CD4-positive, alpha-beta T cell treated with Interleukin-21 for 1 hour (primary cell): ENCODE data around the gene NXN.
"Not testable (repeated sequence)": the region's sequence is repeated elsewhere in the genome, so short reads cannot be mapped to it uniquely, and the experiment has no call there.

Experiments used
- DNase-seq: peaks from one replicate; pipeline ENCODE4 v3.0.0-alpha.2; 2020

The NXN gene

DNA sequence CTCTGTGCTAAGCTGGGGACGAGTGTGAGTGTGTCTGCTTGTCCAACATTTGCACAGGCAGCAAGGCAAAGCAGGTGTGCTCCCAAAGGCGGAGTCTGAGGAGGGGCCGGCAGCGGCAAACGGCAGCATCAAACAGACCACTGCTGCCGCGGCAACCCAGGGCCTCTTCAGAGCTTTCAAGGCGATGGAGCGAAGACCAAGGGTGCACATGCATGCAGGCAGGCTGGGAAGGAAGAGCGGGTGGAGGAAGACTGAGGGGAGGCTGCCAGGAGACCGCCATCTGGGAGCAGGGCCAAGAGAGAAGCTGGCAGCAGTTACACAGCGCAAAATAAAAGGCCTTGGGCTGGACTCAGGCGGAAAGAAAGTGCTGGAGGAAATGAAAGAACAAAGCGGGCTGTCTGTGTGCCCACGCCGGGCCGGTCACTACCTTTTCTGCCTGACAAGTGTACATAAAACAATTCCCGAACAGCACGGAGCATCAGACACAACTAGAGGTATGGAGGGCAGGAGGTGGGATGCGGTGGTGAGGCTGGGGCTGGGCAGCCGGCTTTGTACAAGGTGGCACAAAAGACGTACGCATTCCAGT lies 25.9 kb upstream of the NXN start:
- no peak for DNase-seq

DNA sequence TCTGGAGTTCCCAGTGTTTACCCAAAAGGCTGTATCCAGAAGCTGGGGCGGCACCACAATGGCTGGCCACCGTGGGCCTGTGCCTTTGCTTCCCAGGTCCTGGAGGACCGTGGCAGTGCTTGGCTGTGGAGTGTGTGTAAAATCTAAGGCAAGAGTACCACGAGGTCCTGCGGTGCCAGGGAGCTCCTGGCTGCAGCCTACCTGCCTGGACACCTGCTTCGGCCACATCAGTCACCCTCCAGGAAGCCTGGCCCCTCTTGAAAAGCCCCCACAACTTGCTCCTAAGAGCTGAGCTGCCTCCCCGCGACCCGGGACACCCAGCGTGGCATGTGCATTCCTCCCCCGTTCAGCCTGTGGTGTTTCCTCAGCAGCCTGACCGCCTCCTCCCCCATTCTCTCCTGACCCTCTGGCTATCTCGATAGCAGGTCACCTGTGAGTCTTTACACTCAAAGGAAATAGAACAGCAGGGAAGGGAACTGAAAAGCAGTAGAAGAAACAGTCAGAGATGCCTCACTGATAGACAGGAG lies 25.3 kb upstream of the NXN start:
- DNase-seq: no peak

GRCh38 chr17:1003972-1004768 lies 24.6 kb upstream of the NXN start:
- DNase-seq: no peak

DNA sequence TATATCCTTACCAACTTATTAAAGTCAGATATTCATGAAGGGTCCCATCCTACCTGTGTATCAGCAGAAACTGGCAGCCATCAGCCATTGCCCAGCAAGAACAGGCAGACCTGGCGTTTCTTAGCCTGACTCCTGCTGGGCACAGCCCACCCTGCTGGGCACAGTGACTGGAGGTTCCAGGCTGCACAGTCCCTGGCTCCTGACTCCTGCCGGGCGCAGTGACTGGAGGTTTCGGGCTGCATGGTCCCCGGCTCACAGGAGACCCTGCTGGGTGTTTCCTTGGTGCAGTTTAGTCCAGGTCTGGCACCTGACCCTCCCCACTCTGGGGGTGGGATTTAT lies 24.0 kb upstream of the NXN start:
- no peak for DNase-seq

- DNase-seq: no peak
Observed at GRCh38 chr17:1002771-1003555, 23.4 kb upstream of the NXN start.

DNA sequence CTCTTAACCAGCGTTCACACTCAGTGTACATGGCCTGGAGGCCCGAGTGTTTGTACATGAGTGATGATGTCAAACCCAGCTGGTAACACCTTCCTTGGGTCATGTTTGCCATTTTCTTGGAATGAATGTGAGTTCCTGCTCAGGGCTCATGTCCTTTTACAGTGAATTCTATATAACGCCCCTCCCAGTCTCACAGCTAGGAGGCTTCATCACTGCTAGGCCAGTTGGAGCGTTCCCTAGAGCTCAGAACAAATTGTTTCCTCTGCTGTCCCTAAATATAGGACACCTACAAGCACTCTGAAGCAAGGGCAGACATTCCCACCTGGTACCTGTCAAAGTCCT lies 22.8 kb upstream of the NXN start:
- DNase-seq: no peak

GRCh38 chr17:1001640-1002411 lies 22.2 kb upstream of the NXN start:
- DNase-seq: no peak

DNA sequence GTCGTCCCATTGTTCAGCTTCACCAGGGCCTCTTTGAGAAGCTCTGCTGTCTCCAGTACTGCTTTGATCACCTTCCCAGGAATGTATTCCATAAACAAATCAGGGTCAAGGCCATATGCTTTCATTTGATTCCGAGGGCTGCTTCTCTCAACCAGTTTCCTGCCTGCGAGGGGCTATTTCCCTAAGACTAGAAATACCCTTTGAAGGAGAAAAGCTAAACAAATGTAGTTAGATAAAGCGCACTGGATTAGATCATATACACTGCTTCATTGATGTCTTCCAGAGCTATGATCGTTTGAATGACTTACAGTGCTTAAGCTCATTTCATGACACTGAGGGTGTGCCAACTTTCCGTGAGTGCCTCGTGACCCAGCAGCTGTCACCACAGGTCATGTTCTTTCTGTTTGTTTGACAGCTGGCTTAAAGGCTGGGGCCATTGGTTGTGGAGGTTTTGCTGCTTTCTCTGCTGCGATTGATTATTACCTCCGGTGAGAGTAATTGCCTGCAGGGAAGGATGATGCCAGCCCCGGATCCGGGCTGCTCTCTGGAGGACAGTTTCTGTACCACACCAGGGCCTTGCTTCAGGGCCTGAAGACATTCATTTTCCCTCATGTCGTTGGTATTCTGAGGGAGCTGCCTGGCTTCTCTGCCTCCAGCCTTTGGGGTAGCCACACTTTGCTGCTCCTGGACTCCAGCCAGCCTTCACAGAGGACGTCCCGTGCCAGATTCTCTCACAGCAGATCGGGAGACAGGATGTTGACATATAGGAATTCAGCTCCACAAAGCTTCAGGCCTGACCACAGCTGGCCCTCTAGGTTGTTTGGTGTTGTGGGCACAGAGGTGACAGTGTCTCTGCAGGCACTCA lies 21.3 kb upstream of the NXN start:
- no peak for DNase-seq

- no peak for DNase-seq
Observed at GRCh38 chr17:998111-998510, 18.5 kb upstream of the NXN start.

GRCh38 chr17:996554-997344 lies 17.2 kb upstream of the NXN start, which contains the start of gene TIMM22:
TSS of gene TIMM22 (plus strand) at chr17:997129. CDS start at chr17:997143, 14 bp downstream.
- peak; percentile 94 for DNase-seq

- not testable (repeated sequence) for DNase-seq
Observed at GRCh38 chr17:995324-995723, 15.7 kb upstream of the NXN start.

DNA sequence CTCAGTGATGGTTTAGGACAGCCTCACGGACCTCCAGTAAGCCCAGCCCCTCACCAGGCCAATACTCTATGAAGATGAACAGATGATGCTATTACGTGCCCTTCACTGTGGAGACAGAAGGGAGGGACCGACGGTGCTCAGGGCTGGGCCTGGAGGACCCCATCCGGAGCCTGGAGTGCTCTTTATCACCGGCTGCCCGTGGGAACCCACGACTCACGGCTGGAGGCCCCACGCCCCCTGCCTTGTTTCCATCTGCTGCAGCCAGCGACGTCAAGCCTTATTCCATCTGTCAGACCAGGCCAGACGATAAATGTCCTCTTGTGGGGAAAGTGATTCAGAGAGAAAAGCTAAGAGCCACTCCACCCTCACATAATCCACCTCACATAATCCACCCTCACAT lies 13.4 kb upstream of the NXN start:
- DNase-seq: no peak

- DNase-seq: no peak
Observed at GRCh38 chr17:988561-988960, 9.0 kb upstream of the NXN start.

- no peak for DNase-seq
Observed at GRCh38 chr17:987931-988330, 8.4 kb upstream of the NXN start.

DNA sequence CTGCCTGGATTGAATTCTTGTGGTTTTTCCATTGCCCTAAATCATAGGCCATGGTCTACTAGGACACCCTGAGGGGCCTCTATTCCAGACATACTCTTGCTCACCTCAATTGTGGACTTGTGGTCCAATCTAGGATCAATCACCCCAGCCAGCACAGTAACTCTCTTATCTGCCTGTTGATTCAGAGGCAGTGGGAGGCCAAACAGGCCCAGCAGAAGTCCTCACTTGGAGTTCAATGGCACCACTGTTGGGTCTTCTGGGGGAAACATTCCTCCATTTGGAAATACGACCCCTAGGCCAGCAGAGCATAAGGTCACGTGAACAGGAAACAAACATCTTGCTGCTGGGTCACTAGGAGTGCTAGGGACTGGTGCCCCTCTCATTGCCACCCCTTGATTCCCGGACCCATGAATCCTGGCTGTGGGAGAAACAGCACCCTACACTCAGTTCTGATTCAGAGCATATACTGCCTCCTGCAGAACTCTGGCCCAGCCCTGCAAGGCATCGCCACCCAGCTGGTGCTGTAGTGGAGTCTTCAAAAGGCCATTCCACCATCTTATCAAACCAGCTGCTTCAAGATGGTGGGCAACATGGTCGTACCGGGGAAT lies 6.8 kb upstream of the NXN start:
- DNase-seq: no peak

DNA sequence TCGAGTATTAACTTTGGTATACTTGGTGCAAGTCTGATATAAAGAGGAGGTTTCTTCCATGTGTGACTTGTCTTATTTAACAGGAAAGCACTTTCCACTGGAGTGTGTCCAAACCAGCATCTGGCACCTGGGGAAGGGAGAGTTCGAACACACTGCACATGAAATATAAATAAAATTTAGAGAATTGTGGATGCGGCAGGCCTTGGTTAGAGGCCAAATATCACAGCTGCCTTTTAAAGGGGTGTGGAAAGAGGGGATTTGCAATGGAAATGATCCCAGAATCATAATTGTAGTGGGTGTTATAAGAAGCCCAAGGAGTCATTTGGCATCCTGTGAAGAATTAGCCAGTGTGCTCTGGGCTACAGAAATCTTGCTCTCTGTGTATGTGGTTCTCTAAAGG lies 4.3 kb upstream of the NXN start:
- DNase-seq: no peak

GRCh38 chr17:981292-981658 lies 1.7 kb upstream of the NXN start:
- no peak for DNase-seq

GRCh38 chr17:980406-981291 lies 1.1 kb upstream of the NXN start:
- peak; percentile 90 for DNase-seq

DNA sequence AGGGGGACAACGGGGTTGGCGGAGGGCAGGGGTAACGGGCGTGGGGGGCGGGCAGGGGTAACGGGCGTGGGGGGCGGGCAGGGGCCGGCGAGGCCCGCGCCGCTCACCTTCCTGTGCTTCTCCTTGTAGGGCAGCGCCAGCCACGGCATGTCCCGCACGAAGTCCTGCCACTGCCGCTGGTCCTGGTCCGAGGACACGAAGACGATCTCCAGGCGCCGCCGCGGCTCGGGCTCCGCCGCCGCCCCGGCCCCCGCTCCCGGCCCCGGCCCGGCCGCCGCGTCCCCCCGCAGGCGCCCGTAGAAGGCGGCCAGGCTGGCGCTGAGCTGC lies 401 bp downstream of the NXN start:
- no peak for DNase-seq
